ENCODE results near the gene GOLGA8M.
"Not testable (repeated sequence)": the region's sequence is repeated elsewhere in the genome, so short reads cannot be mapped to it uniquely, and the experiment has no call there.

GOLGA8M gene

GRCh38 chr15:28694006-28694751 lies 18.0 kb downstream of the GOLGA8M start:
- H3K27ac Mint-ChIP-seq; H3K9me3 Mint-ChIP-seq; DNase-seq (ENCODE audit: low spot score in 2 of 2); H3K4me3 Mint-ChIP-seq; ATAC-seq; H3K36me3 Mint-ChIP-seq; H3K4me1 Mint-ChIP-seq: not testable (repeated sequence)

- not testable (repeated sequence) for H3K27ac Mint-ChIP-seq; ATAC-seq; DNase-seq (ENCODE audit: low spot score in 2 of 2); H3K9me3 Mint-ChIP-seq; H3K4me1 Mint-ChIP-seq; H3K4me3 Mint-ChIP-seq; H3K36me3 Mint-ChIP-seq
Measured at GRCh38 chr15:28693021-28693420, 19.2 kb downstream of the GOLGA8M start.

- not testable (repeated sequence) for DNase-seq (ENCODE audit: low spot score in 2 of 2); ATAC-seq; H3K9me3 Mint-ChIP-seq; H3K4me1 Mint-ChIP-seq; H3K27ac Mint-ChIP-seq; H3K36me3 Mint-ChIP-seq; H3K4me3 Mint-ChIP-seq
Measured at GRCh38 chr15:28673533-28673932, 38.7 kb downstream of the GOLGA8M start.

- H3K9me3 Mint-ChIP-seq, H3K27ac Mint-ChIP-seq: not testable (repeated sequence)
- ATAC-seq: peak; percentile 89
Measured at GRCh38 chr15:28672122-28672521, 40.1 kb downstream of the GOLGA8M start.

GRCh38 chr15:28666402-28666801 lies 45.8 kb downstream of the GOLGA8M start:
- DNase-seq (ENCODE audit: low spot score in 2 of 2); H3K4me3 Mint-ChIP-seq; H3K36me3 Mint-ChIP-seq; H3K9me3 Mint-ChIP-seq; H3K4me1 Mint-ChIP-seq; ATAC-seq; H3K27ac Mint-ChIP-seq: not testable (repeated sequence)

More at GRCh38 chr15:28672122-28672521, 40.1 kb downstream of the GOLGA8M start:
- not testable (repeated sequence) for H3K36me3 Mint-ChIP-seq; H3K4me3 Mint-ChIP-seq; H3K4me1 Mint-ChIP-seq; DNase-seq (ENCODE audit: low spot score in 2 of 2)

- ATAC-seq; H3K4me3 Mint-ChIP-seq; H3K36me3 Mint-ChIP-seq; H3K27ac Mint-ChIP-seq; H3K4me1 Mint-ChIP-seq; DNase-seq (ENCODE audit: low spot score in 2 of 2); H3K9me3 Mint-ChIP-seq: not testable (repeated sequence)
Measured at GRCh38 chr15:28664575-28664974, 47.6 kb downstream of the GOLGA8M start.

GRCh38 chr15:28663717-28664116 lies 48.5 kb downstream of the GOLGA8M start:
- H3K36me3 Mint-ChIP-seq; H3K9me3 Mint-ChIP-seq; H3K4me3 Mint-ChIP-seq; ATAC-seq; DNase-seq (ENCODE audit: low spot score in 2 of 2); H3K4me1 Mint-ChIP-seq; H3K27ac Mint-ChIP-seq: not testable (repeated sequence)

- not testable (repeated sequence) for H3K4me1 Mint-ChIP-seq; DNase-seq (ENCODE audit: low spot score in 2 of 2); H3K9me3 Mint-ChIP-seq; H3K36me3 Mint-ChIP-seq; H3K4me3 Mint-ChIP-seq; ATAC-seq; H3K27ac Mint-ChIP-seq
Measured at GRCh38 chr15:28660750-28661149, 51.5 kb downstream of the GOLGA8M start.

GRCh38 chr15:28656018-28656360 lies 56.2 kb downstream of the GOLGA8M start:
- H3K4me1 Mint-ChIP-seq; H3K4me3 Mint-ChIP-seq; H3K27ac Mint-ChIP-seq; ATAC-seq; H3K36me3 Mint-ChIP-seq; DNase-seq (ENCODE audit: low spot score in 2 of 2); H3K9me3 Mint-ChIP-seq: not testable (repeated sequence)

GRCh38 chr15:28655329-28656017 lies 56.7 kb downstream of the GOLGA8M start:
- H3K36me3 Mint-ChIP-seq; H3K27ac Mint-ChIP-seq; H3K9me3 Mint-ChIP-seq; H3K4me1 Mint-ChIP-seq; H3K4me3 Mint-ChIP-seq; DNase-seq (ENCODE audit: low spot score in 2 of 2); ATAC-seq: not testable (repeated sequence)

GRCh38 chr15:28654194-28654593 lies 58.0 kb downstream of the GOLGA8M start:
- H3K36me3 Mint-ChIP-seq; H3K9me3 Mint-ChIP-seq; DNase-seq (ENCODE audit: low spot score in 2 of 2); ATAC-seq; H3K4me3 Mint-ChIP-seq; H3K4me1 Mint-ChIP-seq; H3K27ac Mint-ChIP-seq: not testable (repeated sequence)

- not testable (repeated sequence) for ATAC-seq; DNase-seq (ENCODE audit: low spot score in 2 of 2); H3K4me3 Mint-ChIP-seq; H3K27ac Mint-ChIP-seq; H3K9me3 Mint-ChIP-seq; H3K4me1 Mint-ChIP-seq; H3K36me3 Mint-ChIP-seq
Measured at GRCh38 chr15:28652538-28652937, 59.7 kb downstream of the GOLGA8M start.
